Keratinocyte (primary cell): ENCODE results near the gene THOC5.
"Not testable (repeated sequence)": the region's sequence is repeated elsewhere in the genome, so short reads cannot be mapped to it uniquely, and the experiment has no call there.

Source experiments
- CTCF ChIP-seq, 3 experiments: IDR thresholded peaks in 1 of 3; conservative IDR thresholded peaks in 1 of 3; optimal IDR thresholded peaks in 1 of 3; 2 replicates in 2 of 3; 3 replicates in 1 of 3; pipeline versions ENCODE3 to v1.5.1; 2011; ENCODE audit warnings: low read length in 3 of 3, mild to moderate bottlenecking in 3 of 3, moderate library complexity in 2 of 3, control low read depth in 1 of 3, inconsistent platforms in 1 of 3; ENCODE audit not compliant: insufficient read depth in 2 of 3; ENCODE audit errors: extremely low read depth in 1 of 3
- EZH2 ChIP-seq: IDR thresholded peaks from one replicate; pipeline ENCODE4 v1.6.1; 2012; ENCODE audit warnings: inconsistent platforms, mild to moderate bottlenecking, low read length, moderate library complexity

- TF ChIP-seq CTCF (optimal IDR thresholded peaks at IDR 0.05 in 1 of 3, IDR thresholded peaks at IDR 0.05 in 1 of 3, conservative IDR thresholded peaks at IDR 0.05 in 1 of 3; ENCODE audit: extremely low read depth in 1 of 3, insufficient read depth in 2 of 3, low read length in 3 of 3); EZH2: not testable (repeated sequence)
Observed at GRCh38 chr22:29489127-29489780, 64.3 kb downstream of the THOC5 start.
